Osteocyte (in vitro differentiated cells): ENCODE data around the gene ERRFI1. TPM values are rescaled to one million over a fixed set of nuclear protein-coding genes. Genes with fewer than 3 reads are reported as not detected.
A peak's percentile ranks its signal among the peaks of the same experiment; 100 is the strongest.

Experiments
- DNase-seq: peaks from one replicate; pipeline ENCODE4 v3.0.0; 2021; ENCODE audit warnings: mixed read lengths; ENCODE audit not compliant: unreplicated experiment; ENCODE audit errors: extremely low spot score
- H3K27ac Mint-ChIP-seq: one replicate; pipeline ENCODE4 v1.8.0; 2021; ENCODE audit warnings: mild to moderate bottlenecking, mixed read lengths; ENCODE audit not compliant: unreplicated experiment
- H3K27me3 Mint-ChIP-seq: one replicate; pipeline ENCODE4 v1.8.0; 2021; ENCODE audit warnings: mixed read lengths; ENCODE audit not compliant: unreplicated experiment
- H3K36me3 Mint-ChIP-seq: one replicate; pipeline ENCODE4 v1.8.0; 2021; ENCODE audit warnings: mixed read lengths; ENCODE audit not compliant: unreplicated experiment
- H3K4me1 Mint-ChIP-seq: one replicate; pipeline ENCODE4 v1.8.0; 2021; ENCODE audit warnings: mixed read lengths; ENCODE audit not compliant: unreplicated experiment
- H3K4me3 Mint-ChIP-seq: one replicate; pipeline ENCODE4 v1.8.0; 2021; ENCODE audit warnings: mild to moderate bottlenecking, moderate library complexity, mixed read lengths; ENCODE audit not compliant: unreplicated experiment
- H3K9me3 Mint-ChIP-seq: one replicate; pipeline ENCODE4 v1.8.0; 2021; ENCODE audit warnings: mixed read lengths; ENCODE audit not compliant: unreplicated experiment
- total RNA-seq: library from RNA; stranded (reverse); gene quantifications from 2 replicates; pipeline ENCODE4 v1.2.1, GENCODE V29; 2021
- TF ChIP-seq, protein P1 (sequence below): fragments of 200-600 bp; sonication (generic); IDR thresholded peaks from 2 replicates; pipeline ENCODE4 v1.5.0; 2021; ENCODE audit warnings: antibody characterized with exemption, mild to moderate bottlenecking, moderate library complexity

Gene ERRFI1
- total RNA-seq, 1 donor from 2014 or later: 96.6 TPM

DNA sequence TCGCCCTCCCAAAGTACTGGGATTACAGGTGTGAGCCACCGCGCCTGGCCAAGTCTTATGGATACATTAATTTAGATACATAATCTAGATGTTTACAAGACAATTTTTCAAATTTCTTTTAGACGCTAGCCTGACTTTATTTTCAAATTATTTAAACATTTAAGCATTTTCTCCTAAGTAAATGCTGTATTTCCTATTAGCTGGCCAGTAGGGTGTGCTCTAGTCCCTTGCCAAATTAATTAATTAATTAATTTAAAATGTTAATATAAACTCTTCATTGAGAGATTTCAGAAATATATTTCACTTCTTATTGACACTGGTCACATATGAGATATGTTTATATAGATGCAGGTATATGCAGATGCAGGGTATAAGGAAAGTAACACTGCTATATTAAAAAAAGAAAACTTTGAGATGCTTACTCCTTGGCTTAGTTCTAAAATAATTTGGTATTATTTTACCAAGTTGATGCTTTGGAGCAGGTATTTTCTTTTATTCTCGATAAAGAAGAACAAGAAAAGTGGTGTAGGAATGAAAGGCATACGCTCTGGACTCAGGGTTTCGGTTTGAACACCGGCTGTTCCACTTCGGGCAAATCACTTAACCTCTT, 5.2 kb upstream of the ERRFI1 start:
- H3K9me3 Mint-ChIP-seq: no peaks in the 10 kb centered on the region
- no peak overlapping the region for H3K27ac Mint-ChIP-seq
- TF ChIP-seq, protein P1, sequence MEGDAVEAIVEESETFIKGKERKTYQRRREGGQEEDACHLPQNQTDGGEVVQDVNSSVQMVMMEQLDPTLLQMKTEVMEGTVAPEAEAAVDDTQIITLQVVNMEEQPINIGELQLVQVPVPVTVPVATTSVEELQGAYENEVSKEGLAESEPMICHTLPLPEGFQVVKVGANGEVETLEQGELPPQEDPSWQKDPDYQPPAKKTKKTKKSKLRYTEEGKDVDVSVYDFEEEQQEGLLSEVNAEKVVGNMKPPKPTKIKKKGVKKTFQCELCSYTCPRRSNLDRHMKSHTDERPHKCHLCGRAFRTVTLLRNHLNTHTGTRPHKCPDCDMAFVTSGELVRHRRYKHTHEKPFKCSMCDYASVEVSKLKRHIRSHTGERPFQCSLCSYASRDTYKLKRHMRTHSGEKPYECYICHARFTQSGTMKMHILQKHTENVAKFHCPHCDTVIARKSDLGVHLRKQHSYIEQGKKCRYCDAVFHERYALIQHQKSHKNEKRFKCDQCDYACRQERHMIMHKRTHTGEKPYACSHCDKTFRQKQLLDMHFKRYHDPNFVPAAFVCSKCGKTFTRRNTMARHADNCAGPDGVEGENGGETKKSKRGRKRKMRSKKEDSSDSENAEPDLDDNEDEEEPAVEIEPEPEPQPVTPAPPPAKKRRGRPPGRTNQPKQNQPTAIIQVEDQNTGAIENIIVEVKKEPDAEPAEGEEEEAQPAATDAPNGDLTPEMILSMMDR: peak; percentile 75
- DNase-seq: no peak
- peaks cover 2% of the 10 kb centered on the region for H3K36me3 Mint-ChIP-seq
- peaks cover 42% of the 10 kb centered on the region for H3K4me1 Mint-ChIP-seq
- H3K27me3 Mint-ChIP-seq: no peaks in the 10 kb centered on the region
- no peak overlapping the region for H3K4me3 Mint-ChIP-seq

DNA sequence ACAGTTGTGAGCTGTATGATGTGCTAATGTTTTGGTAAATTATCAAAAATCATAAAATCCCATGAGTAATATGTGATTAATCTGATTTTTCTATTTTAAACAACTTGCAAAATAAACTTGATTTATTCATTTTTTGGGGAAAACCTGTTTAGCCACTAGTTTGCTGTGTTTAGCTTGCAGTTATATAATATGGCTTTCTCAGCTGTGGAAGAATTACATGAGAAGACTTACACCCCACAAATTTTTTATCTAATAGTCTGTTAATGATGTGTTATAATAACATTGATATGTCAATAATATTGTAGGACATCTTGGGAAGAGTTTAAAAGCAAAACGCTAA, 2.4 kb upstream of the ERRFI1 start:
- H3K27me3 Mint-ChIP-seq: no peaks in the 10 kb centered on the region

DNA sequence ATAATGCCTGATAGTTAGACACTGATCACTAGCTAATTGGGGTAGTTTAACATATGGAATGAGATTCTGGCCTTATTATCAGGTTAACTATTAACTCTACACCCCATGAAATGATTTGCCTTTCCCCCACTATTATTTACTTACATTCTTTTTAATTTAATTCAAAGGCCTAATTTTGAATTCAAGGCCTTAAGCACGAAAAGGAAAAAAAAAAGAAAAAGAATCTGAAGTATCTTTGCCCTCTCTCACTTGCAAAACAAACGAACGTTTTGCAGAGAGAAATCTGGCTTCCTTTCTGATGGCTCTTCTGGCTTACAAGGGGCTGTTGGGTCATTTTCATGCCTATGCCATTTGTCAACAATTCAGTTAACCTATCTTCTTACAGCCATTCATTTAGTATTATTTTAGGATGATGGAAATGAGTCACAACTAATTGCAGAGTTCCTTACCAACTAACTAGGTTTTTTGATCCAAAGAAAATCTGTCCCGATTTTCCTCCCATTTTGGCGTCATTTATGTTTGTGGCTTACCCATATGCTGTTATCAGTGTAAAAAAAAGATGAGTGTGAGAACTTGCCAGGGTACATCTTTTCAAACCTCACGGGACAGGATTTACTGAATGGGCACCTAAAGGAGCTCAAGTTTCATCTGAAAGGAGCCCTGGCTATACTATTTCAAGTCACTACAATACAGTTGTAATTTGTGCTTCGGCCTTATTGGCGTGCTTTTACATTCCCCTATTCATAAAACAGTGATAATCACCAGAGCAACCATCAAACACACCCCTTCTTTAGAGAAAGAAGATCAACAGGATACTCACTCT, 1.9 kb upstream of the ERRFI1 start:
- H3K4me1 Mint-ChIP-seq: peaks cover 57% of the 10 kb centered on the region
- no peak for DNase-seq

More for the DNA sequence above, 2.4 kb upstream of the ERRFI1 start:
- DNase-seq: no peak
- Mint-ChIP-seq H3K4me1 (peaks cover 56% of the 10 kb centered on the region), H3K36me3 (peaks cover 5% of the 10 kb centered on the region), H3K27ac (peak overlapping the region; percentile 96), H3K4me3 (no peak overlapping the region), H3K9me3 (no peaks in the 10 kb centered on the region)
- TF ChIP-seq, protein P1: no peak

DNA sequence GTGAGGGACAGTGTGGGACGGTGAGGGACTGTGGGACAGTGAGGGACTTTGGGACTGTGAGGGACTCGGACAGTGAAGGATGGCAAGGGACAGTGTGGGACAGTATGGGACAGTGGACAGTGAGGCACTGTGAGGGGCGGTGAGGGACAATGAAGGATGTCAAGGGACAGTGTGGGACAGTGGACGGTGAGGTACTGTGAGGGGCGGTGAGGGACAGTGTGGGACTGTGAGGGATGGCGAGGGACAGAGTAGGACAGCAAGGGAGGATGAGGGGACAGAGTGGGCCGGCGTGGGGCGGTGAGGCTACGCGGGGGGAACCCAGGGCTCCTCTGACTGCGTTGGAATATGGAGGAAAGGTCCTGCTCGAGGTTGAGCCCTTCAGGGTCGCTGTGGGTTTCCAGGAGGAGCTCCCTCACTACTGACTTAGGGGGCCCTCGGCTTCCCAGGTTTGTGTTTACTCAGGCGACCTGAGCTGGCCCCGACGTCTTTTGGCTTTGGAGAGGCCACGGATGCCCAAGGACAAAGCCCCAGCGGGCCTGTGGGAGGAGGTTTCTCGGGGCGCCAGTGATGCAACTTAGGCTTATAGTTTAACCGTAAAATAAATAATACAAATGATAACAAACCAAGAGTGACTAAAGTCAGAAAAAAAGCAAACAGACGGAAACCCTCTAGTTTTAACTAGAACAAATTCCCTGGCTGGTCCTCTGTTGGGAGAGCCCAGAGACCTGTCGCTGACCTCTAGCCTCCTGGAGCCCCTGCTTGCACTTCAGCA, 1.1 kb upstream of the ERRFI1 start:
- H3K4me3 Mint-ChIP-seq: peak overlapping the region; percentile 84
- peak overlapping the region; percentile 96 for H3K27ac Mint-ChIP-seq
- H3K27me3 Mint-ChIP-seq: no peaks in the 10 kb centered on the region
- DNase-seq: no peak
- H3K4me1 Mint-ChIP-seq: peaks cover 62% of the 10 kb centered on the region
- TF ChIP-seq, protein P1: no peak
- H3K9me3 Mint-ChIP-seq: no peaks in the 10 kb centered on the region
- H3K36me3 Mint-ChIP-seq: peaks cover 5% of the 10 kb centered on the region

More for the DNA sequence above, 1.9 kb upstream of the ERRFI1 start:
- TF ChIP-seq, protein P1: no peak
- H3K27me3 Mint-ChIP-seq: no peaks in the 10 kb centered on the region
- peak overlapping the region; percentile 84 for H3K4me3 Mint-ChIP-seq
- no peaks in the 10 kb centered on the region for H3K9me3 Mint-ChIP-seq
- peak overlapping the region; percentile 96 for H3K27ac Mint-ChIP-seq
- H3K36me3 Mint-ChIP-seq: peaks cover 5% of the 10 kb centered on the region

DNA sequence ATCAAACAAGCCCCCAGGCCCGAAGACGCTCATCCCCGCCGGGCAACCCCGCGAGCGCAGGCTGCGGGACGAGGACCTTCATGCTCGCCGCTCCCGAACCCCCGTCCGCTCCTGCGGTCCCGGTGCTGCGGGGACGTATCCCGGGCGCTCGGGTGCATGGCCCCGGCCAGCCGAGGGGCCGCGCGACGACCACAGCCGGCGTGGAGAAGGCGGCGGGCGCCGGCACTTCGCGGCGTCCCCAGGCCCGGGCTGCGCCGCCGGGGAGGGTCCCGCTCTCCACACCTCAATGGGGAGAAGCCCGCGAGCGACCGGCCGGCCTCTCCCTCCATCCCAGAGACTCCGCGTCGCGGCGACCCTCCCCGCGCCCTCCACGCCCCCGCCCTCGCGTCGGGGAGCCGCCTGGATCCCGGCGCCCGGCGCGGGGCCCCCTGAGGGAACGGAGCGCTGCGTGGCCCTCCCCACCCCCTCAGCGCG, 401 bp downstream of the ERRFI1 start:
- no peak for DNase-seq
- H3K4me3 Mint-ChIP-seq: peak overlapping the region; percentile 87
- no peaks in the 10 kb centered on the region for H3K9me3 Mint-ChIP-seq
- TF ChIP-seq, protein P1: peak; percentile 7
- peaks cover 5% of the 10 kb centered on the region for H3K36me3 Mint-ChIP-seq
- H3K27ac Mint-ChIP-seq: peak overlapping the region; percentile 85
- H3K4me1 Mint-ChIP-seq: peaks cover 68% of the 10 kb centered on the region
- no peaks in the 10 kb centered on the region for H3K27me3 Mint-ChIP-seq
